Posterior vena cava (tissue), 2 donors: ENCODE measurements around the gene SPATS2L. TPM values are rescaled to one million over a fixed set of nuclear protein-coding genes. Genes with fewer than 3 reads are reported as not detected.

ENCODE experiments used
- DNase-seq: peaks from one replicate; pipeline ENCODE4 v3.0.0-alpha.2; 2020; ENCODE audit warnings: low spot score
- intact Hi-C, 2 donors: fragments of 100-400 bp; cut with DNase I; formaldehyde crosslinking; loops; one replicate each; pipeline versions ENCODE4 v1.14.1 to v1.14.2; 2022 to 2023
- total RNA-seq, 2 donors: library from RNA; stranded (reverse); fragmentation: NEBNext Ultra II Directional; extraction: Animal tissue kit (Norgen Biotek cat#: 25700); gene quantifications; one replicate each; pipeline ENCODE4 v1.2.1, GENCODE V29; 2021
- donor health status: DM: yes; HTN: yes; CAD: no.
- donor health status: DM: yes; HTN: yes; CAD: no.

The SPATS2L gene
- total RNA-seq, 2 donors from 2014 or later: 68.7 to 76.6 TPM

GRCh38 chr2:200311139-200311538, 4.6 kb downstream of the SPATS2L start:
- DNase-seq: no peak
- intact Hi-C loops: no loop called here

GRCh38 chr2:200314976-200315567, 8.6 kb downstream of the SPATS2L start:
- no peak for DNase-seq
- intact Hi-C loops: no loop called here

GRCh38 chr2:200317975-200318374, 11.5 kb downstream of the SPATS2L start:
- intact Hi-C loops: no loop called here
- DNase-seq: no peak

- no peak for DNase-seq
- intact Hi-C loops: no loop called here
Measured at GRCh38 chr2:200318940-200319435, 12.5 kb downstream of the SPATS2L start.

- intact Hi-C loops: no loop called here
- no peak for DNase-seq
Measured at GRCh38 chr2:200319548-200320337, 13.2 kb downstream of the SPATS2L start.

GRCh38 chr2:200320344-200320743, 13.9 kb downstream of the SPATS2L start:
- DNase-seq: no peak
- intact Hi-C loops: no loop called here

- DNase-seq: no peak
- intact Hi-C loops: no loop called here
Measured at GRCh38 chr2:200320991-200321390, 14.5 kb downstream of the SPATS2L start.

- no peak for DNase-seq
- intact Hi-C loops: no loop called here
Measured at GRCh38 chr2:200321780-200322534, 15.5 kb downstream of the SPATS2L start.

GRCh38 chr2:200322607-200323006, 16.1 kb downstream of the SPATS2L start:
- no peak for DNase-seq
- intact Hi-C loops: no loop called here

- DNase-seq: no peak
- intact Hi-C loops: no loop called here
Measured at GRCh38 chr2:200324362-200324761, 17.9 kb downstream of the SPATS2L start.

GRCh38 chr2:200329384-200329783, 22.9 kb downstream of the SPATS2L start:
- no peak for DNase-seq
- intact Hi-C loops: no loop called here

- intact Hi-C loops: no loop called here
Measured at GRCh38 chr2:200329798-200330197, 23.3 kb downstream of the SPATS2L start.

GRCh38 chr2:200330351-200331060, 24.0 kb downstream of the SPATS2L start:
- intact Hi-C loops: no loop called here
- no peak for DNase-seq

More at GRCh38 chr2:200329798-200330197, 23.3 kb downstream of the SPATS2L start:
- DNase-seq: no peak

- intact Hi-C loops: no loop called here
- DNase-seq: no peak
Measured at GRCh38 chr2:200331061-200331400, 24.5 kb downstream of the SPATS2L start.

GRCh38 chr2:200335657-200336056, 29.2 kb downstream of the SPATS2L start:
- intact Hi-C loops: no loop called here
- no peak for DNase-seq

GRCh38 chr2:200336980-200337615, 30.6 kb downstream of the SPATS2L start:
- intact Hi-C loops: no loop called here
- no peak for DNase-seq

- intact Hi-C loops: no loop called here
- DNase-seq: no peak
Measured at GRCh38 chr2:200337621-200338020, 31.1 kb downstream of the SPATS2L start.

GRCh38 chr2:200338692-200339091, 32.2 kb downstream of the SPATS2L start:
- no peak for DNase-seq
- intact Hi-C loops: no loop called here
